Daoy (cell line): ENCODE data around the gene LMF2. TPM values are rescaled to one million over a fixed set of nuclear protein-coding genes. Genes with fewer than 3 reads are reported as not detected.

Experiments used
- DNase-seq: peaks from one replicate; pipeline ENCODE4 v3.0.0-alpha.2; 2015; ENCODE audit warnings: low read depth
- total RNA-seq: library from RNA; depleted of rRNA; stranded (reverse); fragments of >200 nt; shearing (Covaris generic); gene quantifications from 2 replicates; pipeline ENCODE4 v1.2.3, GENCODE V29; 2014

LMF2 gene
- total RNA-seq, 1 experiment from 2014 or later = 25.4 TPM

- DNase-seq = no peak
Measured at GRCh38 chr22:50483106-50483505, 24.4 kb downstream of the LMF2 start.

DNA sequence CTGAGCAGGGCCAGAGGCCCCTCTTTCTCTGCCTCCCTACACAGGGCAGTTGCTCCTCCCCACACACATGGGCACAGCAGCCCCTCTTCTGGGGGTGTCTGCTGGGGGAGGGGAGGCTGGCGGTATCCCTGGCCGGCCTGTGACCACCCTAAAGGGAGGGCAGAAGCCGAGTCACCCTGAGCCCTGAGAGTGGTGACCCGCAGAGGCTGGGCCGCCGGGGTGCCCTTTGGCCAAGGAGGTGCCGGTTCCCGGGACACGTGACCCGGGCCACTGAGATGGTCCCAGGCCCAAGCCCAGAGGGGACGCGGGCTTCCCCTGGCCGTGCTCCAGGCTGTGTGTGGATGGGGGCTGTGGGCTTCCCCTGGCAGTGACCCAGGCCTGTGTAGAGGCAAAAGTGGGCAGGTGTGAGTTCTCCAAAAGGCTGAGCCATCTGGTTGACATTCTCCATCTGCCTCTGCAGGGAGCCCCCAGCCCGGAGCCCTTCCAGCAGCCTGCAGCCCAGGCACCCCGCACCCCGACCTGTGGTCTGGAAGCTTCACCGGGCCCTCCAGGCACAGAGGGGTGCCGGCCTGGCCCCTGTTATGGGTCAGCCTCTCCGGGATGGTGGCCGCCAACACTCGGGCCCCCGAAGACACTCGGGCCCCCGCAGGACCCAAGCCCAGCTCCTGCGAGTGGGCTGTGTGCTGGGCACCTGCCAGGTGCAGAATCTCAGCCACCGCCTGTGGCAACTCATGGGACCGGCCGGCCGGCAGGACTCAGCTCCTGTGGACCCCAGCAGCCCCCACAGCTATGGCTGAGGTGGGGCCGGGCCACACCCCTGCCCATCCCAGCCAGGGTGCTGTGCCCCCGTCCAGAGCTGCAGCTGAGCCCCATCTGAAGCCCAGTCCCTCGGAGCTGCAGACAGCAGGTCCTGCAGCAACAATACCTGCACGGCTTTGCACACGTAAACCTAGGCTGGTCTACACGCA, 25.1 kb downstream of the LMF2 start:
- no peak for DNase-seq

GRCh38 chr22:50481440-50482106, 25.9 kb downstream of the LMF2 start, which contains the start of gene ADM2:
Gene ADM2, plus strand, starts transcription at chr22:50481543. Its CDS starts 305 bp downstream, at chr22:50481848.
- no peak for DNase-seq

- DNase-seq = no peak
Measured at GRCh38 chr22:50481045-50481439, 26.5 kb downstream of the LMF2 start.

DNA sequence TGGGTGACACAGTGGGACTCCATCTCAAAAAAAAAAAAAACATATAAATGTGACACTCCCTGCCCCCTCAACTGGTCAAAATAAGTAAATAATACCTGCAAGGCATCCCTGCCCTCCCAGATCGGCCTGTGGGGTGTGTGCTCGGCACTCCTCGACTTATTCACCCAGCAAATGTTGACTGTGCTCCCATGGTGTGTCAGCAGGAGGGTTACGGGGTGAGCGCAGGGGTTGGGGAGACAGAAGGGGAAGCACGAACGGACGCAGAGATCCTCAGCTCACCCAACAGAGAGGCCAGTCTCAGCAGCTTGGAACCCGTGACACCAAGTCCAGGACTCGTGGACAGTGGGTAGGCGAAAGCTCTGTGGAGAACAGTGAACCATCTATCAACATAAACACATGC, 27.8 kb downstream of the LMF2 start:
- DNase-seq = no peak

DNA sequence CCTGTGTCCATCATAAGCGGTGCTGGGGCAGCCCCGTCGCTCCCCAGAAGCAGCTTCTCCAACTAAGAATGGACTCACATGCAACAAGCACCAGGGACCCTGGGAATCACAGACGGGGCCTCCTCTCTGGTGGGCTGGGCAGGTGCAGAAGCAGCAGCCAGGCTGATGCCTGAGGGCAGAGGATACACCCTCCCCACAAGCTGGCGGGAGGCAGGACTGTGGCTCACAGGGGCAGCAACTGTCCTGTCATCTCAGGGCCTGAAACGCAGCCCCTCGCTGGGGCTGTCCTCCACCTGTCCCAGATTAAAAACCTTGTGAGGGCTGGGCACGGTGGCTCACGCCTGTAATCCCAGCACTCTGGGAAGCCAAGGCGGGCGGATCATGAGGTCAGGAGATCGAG, 29.6 kb downstream of the LMF2 start:
- no peak for DNase-seq

GRCh38 chr22:50476868-50477267, 30.6 kb downstream of the LMF2 start:
- no peak for DNase-seq

GRCh38 chr22:50475652-50476002, 31.9 kb downstream of the LMF2 start:
- DNase-seq = no peak

GRCh38 chr22:50474710-50475651, 32.5 kb downstream of the LMF2 start, which contains the start of gene SBF1:
Gene SBF1, minus strand, starts transcription at chr22:50475035. Its CDS starts 195 bp downstream, at chr22:50474840.
- DNase-seq = peak; percentile 94

DNA sequence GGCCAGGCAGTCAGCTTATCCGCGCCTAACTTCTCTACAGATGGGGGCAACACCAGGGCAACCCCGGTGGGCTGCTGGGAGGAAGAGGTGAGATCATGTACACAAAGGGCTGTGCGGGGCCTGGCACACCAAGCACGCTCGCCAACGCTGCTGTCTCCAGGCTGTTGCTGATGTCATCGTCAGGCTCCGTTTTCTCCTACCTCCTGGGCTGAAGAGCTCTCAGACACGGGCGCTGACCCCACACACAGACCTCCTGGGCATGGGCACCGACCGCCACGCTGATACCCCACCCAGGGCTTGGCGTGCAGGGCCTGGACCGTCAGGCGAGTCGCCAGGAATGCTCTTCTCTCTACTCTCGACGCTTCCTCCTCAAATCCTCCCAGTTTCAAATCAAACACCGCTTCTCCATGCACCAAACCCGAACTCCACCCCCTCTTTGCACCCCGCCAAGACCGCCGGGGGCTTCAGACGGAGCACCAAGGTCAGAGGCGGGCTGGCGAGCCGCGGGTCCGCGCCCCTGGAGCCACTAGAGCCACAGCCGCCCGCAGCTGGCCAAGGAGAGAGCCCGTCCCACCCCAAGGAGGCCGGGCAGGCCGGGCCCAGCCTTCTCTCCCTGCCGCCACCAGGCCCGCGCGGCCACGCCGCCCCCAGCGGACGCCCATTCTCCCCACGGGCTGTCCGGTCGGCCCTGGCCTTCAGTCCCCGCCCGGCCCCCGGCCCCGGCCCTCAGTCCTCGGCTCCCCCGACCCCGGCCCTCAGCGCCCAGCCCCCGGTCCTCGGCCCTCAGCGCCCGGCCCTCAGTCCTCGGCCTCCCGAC, 33.4 kb downstream of the LMF2 start:
- DNase-seq = peak; percentile 66

- no peak for DNase-seq
Measured at GRCh38 chr22:50473088-50473487, 34.4 kb downstream of the LMF2 start.

- DNase-seq = no peak
Measured at GRCh38 chr22:50471962-50472361, 35.5 kb downstream of the LMF2 start.

- DNase-seq = no peak
Measured at GRCh38 chr22:50471197-50471847, 36.2 kb downstream of the LMF2 start.

GRCh38 chr22:50470491-50470890, 37.0 kb downstream of the LMF2 start:
- no peak for DNase-seq

- DNase-seq = peak; percentile 96
Measured at GRCh38 chr22:50469377-50470305, 37.9 kb downstream of the LMF2 start.

DNA sequence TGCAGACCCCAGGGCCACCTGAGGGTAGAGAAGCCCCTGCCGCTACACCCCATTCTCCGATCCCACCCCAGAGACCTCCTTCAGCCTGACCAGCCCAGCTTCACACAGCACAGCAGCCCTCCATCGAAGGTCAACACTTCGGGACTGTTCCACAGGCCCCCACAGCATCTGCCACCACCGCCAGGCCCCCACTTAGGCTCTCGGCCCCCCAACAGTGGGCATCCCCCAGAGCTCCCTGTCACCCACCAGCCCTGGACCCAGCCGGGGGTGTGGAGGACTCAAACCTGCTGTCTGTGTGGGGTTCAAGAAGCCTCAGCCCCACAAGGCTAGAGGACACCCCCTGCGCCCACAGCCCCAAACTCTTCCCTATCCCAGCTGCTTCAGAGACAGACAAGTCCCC, 38.9 kb downstream of the LMF2 start:
- DNase-seq = no peak

DNA sequence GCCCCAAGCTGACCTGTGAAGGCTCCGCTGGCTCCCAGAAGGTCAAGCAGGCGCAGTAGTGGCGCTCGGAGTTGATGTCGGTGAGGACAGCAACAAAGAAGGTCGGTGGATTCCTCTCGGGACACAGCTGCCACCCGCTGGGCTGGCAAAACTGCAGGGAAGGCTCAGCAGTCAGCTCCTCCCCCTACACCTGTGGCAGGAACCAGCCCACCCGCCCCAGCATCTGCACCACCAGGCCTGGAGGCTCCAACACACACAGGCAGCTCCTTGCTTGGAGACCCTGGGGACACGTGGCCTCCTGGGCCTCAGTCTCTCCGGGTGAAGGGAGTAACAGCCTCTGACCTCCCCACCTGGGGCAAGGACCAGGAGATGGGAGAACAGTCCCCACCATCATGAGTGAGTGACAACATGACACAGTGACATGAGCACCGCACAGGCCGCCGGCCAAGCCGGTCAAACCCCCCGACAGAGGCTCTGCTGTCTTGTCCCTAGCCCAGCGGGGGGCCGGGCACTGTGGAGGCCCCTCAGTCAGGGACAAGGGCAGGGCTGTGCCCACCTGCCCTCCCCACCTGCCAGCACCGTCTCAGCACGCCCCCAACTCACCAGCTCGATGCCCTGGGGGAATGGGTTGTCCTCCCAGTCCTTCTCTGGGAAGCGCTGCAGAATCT, 39.6 kb downstream of the LMF2 start:
- DNase-seq = no peak

DNA sequence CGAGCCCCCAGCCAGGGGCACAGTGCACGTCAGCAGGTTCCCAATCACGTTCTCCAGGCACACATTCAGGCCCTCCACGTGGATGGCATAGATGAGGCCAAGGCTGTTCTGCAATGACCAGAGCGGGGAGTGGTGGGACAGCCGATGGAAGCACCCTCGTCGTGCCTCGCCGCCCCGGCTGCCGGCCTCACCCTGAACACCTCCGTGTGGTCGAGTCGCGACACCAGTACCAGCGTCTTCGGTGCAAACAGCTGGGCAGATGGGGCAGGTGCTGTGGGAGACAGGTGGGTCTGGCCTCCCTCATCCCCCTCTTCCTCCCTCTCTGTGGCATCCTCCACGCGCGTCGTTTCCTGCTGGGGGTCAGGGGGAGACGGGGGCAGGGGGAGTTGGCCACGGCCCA, 40.2 kb downstream of the LMF2 start:
- no peak for DNase-seq
